H1 (cell line): ENCODE results near the gene FBLN2. TPM values are rescaled to one million over a fixed set of nuclear protein-coding genes. Genes with fewer than 3 reads are reported as not detected.

Source experiments
- CTCF ChIA-PET: fragments of 300-600 bp; sonication (Branson Sonifier 250); formaldehyde crosslinking; loops from one replicate; lab custom pipeline; 2021; ENCODE audit not compliant: partially characterized antibody; lab: Charles Lee
- POLR2A ChIA-PET: fragments of 300-600 bp; sonication (Branson Sonifier 250); formaldehyde crosslinking; loops from one replicate; lab custom pipeline; 2021; ENCODE audit warnings: inconsistent platforms; ENCODE audit not compliant: partially characterized antibody; lab: Charles Lee
- DNase-seq, 2 experiments: peaks; one replicate each; pipeline versions ENCODE4 v3.0.0 to v3.0.0-alpha.2; 2010 to 2022; ENCODE audit warnings: low spot score in 2 of 2, low read depth in 1 of 2, mixed read lengths in 1 of 2
- FAIRE-seq: peaks from 2 replicates; lab custom pipeline; 2011; peaks lifted over from hg19 to GRCh38; lab: Jason Lieb, UNC
- H2AFZ ChIP-seq: 2 replicates; pipeline ENCODE4 v1.8.1; 2012; ENCODE audit warnings: low read length, inconsistent platforms
- H2AK5ac ChIP-seq: 2 replicates; pipeline ENCODE4 v1.6.1; 2013; ENCODE audit warnings: low read depth, low read length
- H2BK120ac ChIP-seq: replicated peaks from 2 replicates; pipeline ENCODE3; 2013; ENCODE audit warnings: low read depth, low read length, inconsistent platforms
- H2BK12ac ChIP-seq: 2 replicates; pipeline ENCODE4 v1.6.1; 2013; ENCODE audit warnings: low read depth, low read length
- H2BK15ac ChIP-seq: 2 replicates; pipeline ENCODE4 v1.6.1; 2013; ENCODE audit warnings: low read length
- H2BK20ac ChIP-seq: 2 replicates; pipeline ENCODE4 v1.6.1; 2013; ENCODE audit warnings: low read length
- H2BK5ac ChIP-seq: 2 replicates; pipeline ENCODE4 v1.6.1; 2013; ENCODE audit warnings: low read depth, low read length
- H3K14ac ChIP-seq: 2 replicates; pipeline ENCODE4 v1.6.1; 2013; ENCODE audit warnings: inconsistent platforms; ENCODE audit not compliant: insufficient read length
- H3K18ac ChIP-seq: 2 replicates; pipeline ENCODE4 v1.6.1; 2013; ENCODE audit warnings: low read length; ENCODE audit errors: extremely low read depth
- H3K23ac ChIP-seq: 2 replicates; pipeline ENCODE4 v1.6.1; 2013; ENCODE audit warnings: inconsistent platforms; ENCODE audit not compliant: insufficient read length
- H3K23me2 ChIP-seq: 2 replicates; pipeline ENCODE4 v1.6.1; 2013; ENCODE audit warnings: low read depth, low read length
- H3K27ac ChIP-seq: 2 replicates; pipeline ENCODE4 v1.6.1; 2011; ENCODE audit warnings: low read depth, low read length, inconsistent platforms
- H3K27me3 ChIP-seq, 4 experiments: replicated peaks in 1 of 4; 1 replicate in 1 of 4; 2 replicates in 3 of 4; pipeline versions ENCODE4 v1.6.1 to v1.8.1; 2011 to 2013; ENCODE audit warnings: low read length in 3 of 4, mild to moderate bottlenecking in 3 of 4, inconsistent platforms in 2 of 4, mixed read lengths in 2 of 4, moderate library complexity in 1 of 4; ENCODE audit not compliant: control insufficient read depth in 3 of 4, insufficient read depth in 3 of 4; ENCODE audit errors: extremely low read depth in 1 of 4
- H3K36me3 ChIP-seq, 4 experiments: 2 replicates each; pipeline versions ENCODE4 v1.6.1 to v1.8.1; 2011 to 2013; ENCODE audit warnings: mild to moderate bottlenecking in 4 of 4, low read length in 3 of 4, moderate library complexity in 2 of 4, control low read depth in 1 of 4, inconsistent platforms in 1 of 4; ENCODE audit not compliant: insufficient read depth in 4 of 4, control insufficient read depth in 2 of 4
- H3K4ac ChIP-seq: replicated peaks from 2 replicates; pipeline ENCODE3; 2013; ENCODE audit warnings: low read length, low read depth, mixed read lengths, inconsistent platforms; ENCODE audit not compliant: insufficient read length
- H3K4me1 ChIP-seq, 4 experiments: replicated peaks in 1 of 4; 1 replicate in 1 of 4; 2 replicates in 3 of 4; pipeline versions ENCODE4 v1.6.1 to v1.8.1; 2011 to 2013; ENCODE audit warnings: low read length in 3 of 4, inconsistent platforms in 2 of 4, mixed read lengths in 1 of 4; ENCODE audit not compliant: insufficient read depth in 4 of 4, control insufficient read depth in 3 of 4
- H3K4me2 ChIP-seq, 2 experiments: 2 replicates each; pipeline versions ENCODE4 v1.6.1 to v1.8.1; 2011 to 2013; ENCODE audit warnings: low read depth in 2 of 2, low read length in 2 of 2, control low read depth in 1 of 2, inconsistent platforms in 1 of 2, mild to moderate bottlenecking in 1 of 2; ENCODE audit not compliant: insufficient read depth in 1 of 2
- H3K4me3 ChIP-seq, 4 experiments: fragments of 200-600, 300-600 bp in 1 of 4; sonication (generic), shearing (Covaris generic), sonication (Bioruptor Twin) in 1 of 4; 2 replicates each; pipeline versions ENCODE4 v1.5.1 to v1.8.1; 2011 to 2016; ENCODE audit warnings: low read length in 4 of 4, low read depth in 3 of 4, control low read depth in 2 of 4, inconsistent platforms in 2 of 4, mild to moderate bottlenecking in 2 of 4, mixed read lengths in 1 of 4, moderate library complexity in 1 of 4; ENCODE audit not compliant: insufficient read depth in 2 of 4; ENCODE audit errors: extremely low read depth in 1 of 4
- H3K56ac ChIP-seq: replicated peaks from 2 replicates; pipeline ENCODE3; 2013; ENCODE audit warnings: low read depth, mild to moderate bottlenecking, mixed read lengths, low read length, inconsistent platforms; ENCODE audit not compliant: insufficient read length
- H3K79me1 ChIP-seq: 2 replicates; pipeline ENCODE4 v1.6.1; 2013; ENCODE audit warnings: low read depth, low read length, control low read depth
- H3K79me2 ChIP-seq, 2 experiments: 2 replicates each; pipeline versions ENCODE4 v1.6.1 to v1.8.1; 2012 to 2013; ENCODE audit warnings: low read length in 2 of 2, mild to moderate bottlenecking in 2 of 2, inconsistent platforms in 1 of 2; ENCODE audit not compliant: insufficient read depth in 2 of 2, control insufficient read depth in 1 of 2
- H3K9ac ChIP-seq, 4 experiments: replicated peaks in 1 of 4; 1 replicate in 1 of 4; 2 replicates in 3 of 4; pipeline versions ENCODE4 v1.6.1 to v1.8.1; 2011 to 2013; ENCODE audit warnings: low read depth in 3 of 4, low read length in 3 of 4, control low read depth in 2 of 4, mild to moderate bottlenecking in 2 of 4, moderate library complexity in 2 of 4, inconsistent platforms in 1 of 4; ENCODE audit errors: extremely low read depth in 1 of 4
- H3K9me3 ChIP-seq, 2 experiments: 2 replicates each; pipeline versions ENCODE4 v1.6.1 to v1.8.1; 2012 to 2013; ENCODE audit warnings: mild to moderate bottlenecking in 2 of 2, moderate library complexity in 2 of 2, control low read depth in 1 of 2, inconsistent platforms in 1 of 2, low read depth in 1 of 2, low read length in 1 of 2, mixed read lengths in 1 of 2; ENCODE audit not compliant: insufficient read depth in 2 of 2
- H4K20me1 ChIP-seq, 2 experiments: replicated peaks in 1 of 2; 2 replicates each; pipeline versions ENCODE3 to v1.8.1; 2011 to 2013; ENCODE audit warnings: inconsistent platforms in 2 of 2, low read length in 2 of 2, mild to moderate bottlenecking in 1 of 2; ENCODE audit not compliant: insufficient read depth in 2 of 2, control insufficient read depth in 1 of 2
- H4K5ac ChIP-seq: 2 replicates; pipeline ENCODE4 v1.6.1; 2013; ENCODE audit warnings: low read length, low read depth, mixed read lengths, inconsistent platforms; ENCODE audit not compliant: insufficient read length
- H4K8ac ChIP-seq: 2 replicates; pipeline ENCODE4 v1.8.0; 2013; ENCODE audit warnings: mild to moderate bottlenecking, moderate library complexity, low read length, inconsistent platforms; ENCODE audit not compliant: insufficient read depth; ENCODE audit errors: extremely low read depth
- H4K91ac ChIP-seq: replicated peaks from 2 replicates; pipeline ENCODE3; 2013; ENCODE audit warnings: low read length, mixed read lengths, inconsistent platforms; ENCODE audit not compliant: insufficient read length
- GABPA ChIP-seq: IDR thresholded peaks from 2 replicates; pipeline ENCODE4 v1.6.1; 2011; ENCODE audit warnings: mild to moderate bottlenecking, low read length, moderate library complexity, borderline replicate concordance; ENCODE audit not compliant: insufficient read depth
- KDM1A ChIP-seq: fragments of 200-600, 300-600 bp; sonication (generic); IDR thresholded peaks from 2 replicates; pipeline ENCODE4 v1.7.1; 2016; ENCODE audit warnings: mild to moderate bottlenecking, low read length, borderline replicate concordance
- SP1 ChIP-seq: IDR thresholded peaks from 2 replicates; pipeline ENCODE4 v1.6.1; 2011; ENCODE audit warnings: low read depth, low read length
- SRF ChIP-seq: IDR thresholded peaks from 2 replicates; pipeline ENCODE4 v1.6.1; 2011; ENCODE audit warnings: mild to moderate bottlenecking, low read depth, low read length, moderate library complexity
- TAF7 ChIP-seq: optimal IDR thresholded peaks from 2 replicates; pipeline ENCODE3; 2011; ENCODE audit warnings: low read depth, mild to moderate bottlenecking, inconsistent platforms, low read length, moderate library complexity, borderline replicate concordance
- WGBS, 2 experiments: shearing (Covaris generic) in 1 of 2; methylation state at CpG; one replicate each; pipeline versions ENCODE4 v1.1.6 to v1.1.7; 2013 to 2015; ENCODE audit warnings: low lambda C conversion rate in 2 of 2, mixed read lengths in 2 of 2, inconsistent platforms in 1 of 2, low coverage in 1 of 2, missing lambda C conversion rate in 1 of 2; ENCODE audit not compliant: insufficient replicate concordance in 2 of 2, insufficient coverage in 1 of 2, insufficient read length in 1 of 2; ENCODE audit errors: extremely low coverage in 1 of 2, missing lambda C conversion rate in 1 of 2; 5-methylcytosine and 5-hydroxymethylcytosine counted together
- polyA plus RNA-seq, 7 experiments: library from polyadenylated mRNA; depleted of rRNA in 3 of 7; stranded (reverse) in 5 of 7; unstranded in 2 of 7; fragments of >200 nt in 5 of 7; fragments of 200-250 nt in 2 of 7; gene quantifications; 1 replicate in 5 of 7; 2 replicates in 1 of 7; 4 replicates in 1 of 7; pipeline versions ENCODE4 v1.2.1 to v1.2.3, GENCODE V29; 2011 to 2013; ENCODE audit warnings: missing spikeins in 2 of 7, mixed read lengths in 2 of 7
- total RNA-seq: library from RNA; stranded (reverse); fragmentation: NEBNext Ultra II Directional; extraction: Animal tissue kit (Norgen Biotek cat#: 25700); gene quantifications from 2 replicates; pipeline ENCODE4 v1.2.1, GENCODE V29; 2021
- TF ChIP-seq, protein P1 (sequence below): IDR thresholded peaks from 2 replicates; pipeline ENCODE4 v1.6.1; 2011; ENCODE audit warnings: low read depth, mild to moderate bottlenecking, low read length; ENCODE audit not compliant: insufficient read depth

FBLN2 gene
- total and polyA plus RNA-seq, 2 of the 8 experiments (the other 6 are each of a cell fraction or from before 2014, with no cell fraction given) = 17.4 to 24.2 TPM

DNA sequence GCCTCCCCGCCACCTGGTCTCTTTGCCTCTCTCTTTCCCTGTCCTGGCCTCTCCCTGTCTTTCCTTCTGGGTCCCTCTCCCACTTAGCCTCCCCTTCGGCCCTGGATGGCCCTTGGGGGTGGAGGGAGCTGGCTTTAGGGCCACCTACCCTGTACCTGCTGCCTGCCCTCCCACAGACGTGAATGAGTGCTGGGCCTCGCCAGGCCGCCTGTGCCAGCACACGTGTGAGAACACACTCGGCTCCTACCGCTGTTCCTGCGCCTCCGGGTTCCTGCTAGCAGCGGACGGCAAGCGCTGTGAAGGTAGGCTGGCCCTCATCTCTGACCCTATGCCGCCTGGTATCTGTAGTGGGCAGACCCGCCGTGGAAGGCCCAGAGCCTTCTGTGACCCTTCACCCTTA is 80.7 kb downstream of the FBLN2 start:
- H3K56ac ChIP-seq = no peak overlapping the region
- FAIRE-seq = no peak
- H3K79me2 ChIP-seq = no peaks in the 10 kb centered on the region
- H2BK20ac ChIP-seq = no peak overlapping the region
- WGBS, 2 experiments = 93% methylated on average over 12 of the region's 16 CpGs; no CpG with 5 or more reads in 1 of the 2 experiments
- H3K9me3 ChIP-seq = no peaks in the 10 kb centered on the region
- ChIA-PET CTCF (interaction anchor here (1.1 to 12.6 kb wide), 4 partner anchors 20 to 130 kb away, joined by 3 to 165 read pairs (median 4); no protein-coding TSS in a partner anchor), POLR2A (no interaction called here)
- no peak overlapping the region for H3K14ac ChIP-seq
- no peak overlapping the region for H2AK5ac ChIP-seq
- H3K18ac ChIP-seq = no peak overlapping the region; the same call in 1 of the 2 replicates
- H4K20me1 ChIP-seq = no peaks in the 10 kb centered on the region
- no peaks in the 10 kb centered on the region for H3K79me1 ChIP-seq
- H4K91ac ChIP-seq = no peak overlapping the region
- no peak overlapping the region for H2BK12ac ChIP-seq
- no peak overlapping the region for H3K4me3 ChIP-seq
- H3K9ac ChIP-seq = no peak overlapping the region
- no peaks in the 10 kb centered on the region for H3K23me2 ChIP-seq
- H3K27ac ChIP-seq = no peak overlapping the region
- no peak overlapping the region for H3K4me2 ChIP-seq
- no peak overlapping the region for H2BK5ac ChIP-seq
- no peak for DNase-seq
- no peaks in the 10 kb centered on the region for H3K27me3 ChIP-seq
- no peak overlapping the region for H4K5ac ChIP-seq
- no peak overlapping the region for H3K23ac ChIP-seq
- H3K4me1 ChIP-seq = no peaks in the 10 kb centered on the region
- H3K36me3 ChIP-seq = no peaks in the 10 kb centered on the region
- H4K8ac ChIP-seq = no peak overlapping the region
- H2AFZ ChIP-seq = no peak overlapping the region
- no peak overlapping the region for H2BK15ac ChIP-seq
- H3K4ac ChIP-seq = no peak overlapping the region
- no peak overlapping the region for H2BK120ac ChIP-seq
- TF ChIP-seq GABPA (no peak), KDM1A (no peak), SP1 (no peak), SRF (no peak), TAF7 (no peak)
- TF ChIP-seq, protein P1, sequence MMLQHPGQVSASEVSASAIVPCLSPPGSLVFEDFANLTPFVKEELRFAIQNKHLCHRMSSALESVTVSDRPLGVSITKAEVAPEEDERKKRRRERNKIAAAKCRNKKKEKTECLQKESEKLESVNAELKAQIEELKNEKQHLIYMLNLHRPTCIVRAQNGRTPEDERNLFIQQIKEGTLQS = no peak
